ENCODE results near the gene RARG.

Gene RARG

DNA sequence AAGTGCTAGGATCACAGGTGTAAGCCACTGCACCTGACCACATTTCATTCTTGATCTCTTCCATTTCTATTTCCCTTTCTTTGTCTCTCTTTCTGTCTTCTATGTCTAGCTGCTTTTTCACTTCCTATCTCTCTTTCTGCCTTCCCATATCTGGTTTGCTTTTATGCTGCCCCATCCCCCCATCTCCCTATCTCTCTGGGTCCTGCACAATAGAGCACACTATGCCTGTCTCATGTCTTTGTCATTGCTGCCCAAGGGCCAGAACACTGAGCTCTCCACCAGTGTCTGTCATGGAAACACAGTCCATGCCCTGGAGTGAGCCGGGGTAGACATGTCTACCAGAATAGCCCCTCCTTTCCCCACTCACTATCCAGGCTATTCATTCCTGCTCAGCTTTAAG is 12.3 kb upstream of the RARG start:
- no peak for DNase-seq (ENCODE audit: low spot score)

DNA sequence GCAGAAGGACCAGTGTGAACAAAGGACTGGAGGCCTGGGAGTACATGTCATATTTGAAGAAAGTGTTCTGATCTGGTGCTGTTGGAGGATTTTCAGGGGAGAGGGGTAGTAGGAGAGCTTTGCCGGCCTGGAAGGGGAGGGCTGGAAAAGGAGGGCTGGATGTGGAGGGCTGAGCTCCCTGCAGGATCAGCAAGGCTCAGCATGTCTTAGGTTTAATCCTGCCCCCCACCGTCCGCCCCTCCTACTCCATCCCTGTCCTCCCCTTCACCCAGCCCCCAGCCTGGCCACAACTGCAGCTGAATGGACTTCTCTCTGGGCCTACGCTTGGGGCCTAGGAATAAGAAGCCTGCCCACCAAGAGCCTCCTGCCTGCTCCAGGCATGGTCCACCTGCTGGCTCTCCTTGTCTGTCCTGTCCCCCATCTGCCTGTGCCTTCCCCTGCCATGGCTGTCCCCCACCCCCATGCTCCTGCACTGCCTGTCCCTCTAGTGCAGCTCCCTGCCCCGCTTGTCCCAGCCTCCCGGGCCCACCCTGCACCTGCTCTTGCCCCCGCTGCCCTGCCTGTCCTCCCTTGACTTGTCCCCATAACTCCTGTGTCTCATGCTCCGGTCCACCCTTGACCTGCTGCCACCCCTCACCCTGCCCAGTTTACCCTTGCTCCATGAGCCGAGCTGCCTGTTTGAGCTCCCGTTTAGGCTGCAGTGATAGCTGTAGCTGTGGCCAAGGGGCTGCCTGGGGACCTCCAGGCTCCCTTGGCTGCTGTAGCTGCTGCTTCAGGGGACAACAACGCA is 9.8 kb upstream of the RARG start:
- DNase-seq (ENCODE audit: low spot score) = no peak

DNA sequence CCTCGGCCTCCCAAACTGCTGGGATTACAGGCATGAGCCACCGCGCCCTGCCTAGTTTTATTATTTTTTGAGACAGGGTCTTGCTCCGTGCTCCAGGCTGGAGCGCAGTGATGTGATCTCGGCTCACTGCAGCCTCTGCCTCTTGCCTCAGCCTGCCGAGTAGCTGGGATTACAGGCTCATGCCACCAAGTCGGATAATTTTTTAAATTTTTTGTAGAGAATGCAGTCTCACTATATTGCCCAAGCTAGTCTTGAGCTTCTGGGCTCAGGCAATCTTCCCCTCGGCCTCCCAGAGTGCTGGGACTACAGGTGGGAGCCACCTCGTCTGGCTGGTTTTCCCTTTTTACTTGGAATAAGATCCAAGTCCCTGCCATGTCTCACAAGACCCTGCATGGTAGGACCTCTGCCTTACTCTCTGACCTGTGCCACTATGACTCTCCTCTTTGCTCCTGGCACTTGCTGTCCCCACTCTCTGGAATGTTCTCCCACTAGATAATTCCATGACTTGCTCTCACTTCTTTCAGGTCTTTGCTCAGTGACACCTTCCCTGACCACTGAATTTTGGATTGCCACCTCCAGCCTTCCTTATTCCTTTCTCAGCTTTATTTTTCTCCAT is 7.7 kb upstream of the RARG start:
- no peak for DNase-seq (ENCODE audit: low spot score)

DNA sequence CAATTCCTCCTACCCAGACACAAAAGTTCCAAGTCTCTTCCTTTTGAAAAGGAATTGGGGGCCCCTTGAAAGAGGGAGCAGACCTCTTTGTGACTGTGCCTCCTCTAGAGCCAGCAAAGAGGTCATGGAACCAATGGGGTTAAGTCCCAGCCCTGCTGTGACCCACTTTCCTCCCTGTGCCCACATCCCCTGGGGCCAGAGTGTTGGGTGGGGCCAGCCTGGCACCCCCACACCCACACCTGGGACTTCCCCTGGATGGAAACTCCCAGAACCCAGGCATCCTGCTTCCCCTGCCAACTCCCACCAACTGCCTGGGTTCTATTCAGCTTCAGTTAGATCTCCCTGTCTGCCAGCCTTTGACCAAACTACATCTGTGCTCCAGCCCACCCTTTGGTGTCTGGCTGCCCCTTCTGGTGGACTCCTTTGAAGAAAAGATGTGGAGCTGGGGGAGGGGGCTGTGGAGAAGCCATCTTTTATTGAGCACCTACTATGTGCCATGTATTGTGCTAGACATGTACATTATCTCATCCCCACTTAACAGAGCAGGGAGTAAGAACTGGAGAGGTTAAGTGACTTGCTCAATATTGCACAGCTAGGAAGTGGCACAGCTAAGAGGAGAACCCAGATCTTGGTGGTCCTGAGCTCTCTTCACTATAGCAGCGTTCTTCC is 4.6 kb upstream of the RARG start:
- DNase-seq (ENCODE audit: low spot score) = no peak

DNA sequence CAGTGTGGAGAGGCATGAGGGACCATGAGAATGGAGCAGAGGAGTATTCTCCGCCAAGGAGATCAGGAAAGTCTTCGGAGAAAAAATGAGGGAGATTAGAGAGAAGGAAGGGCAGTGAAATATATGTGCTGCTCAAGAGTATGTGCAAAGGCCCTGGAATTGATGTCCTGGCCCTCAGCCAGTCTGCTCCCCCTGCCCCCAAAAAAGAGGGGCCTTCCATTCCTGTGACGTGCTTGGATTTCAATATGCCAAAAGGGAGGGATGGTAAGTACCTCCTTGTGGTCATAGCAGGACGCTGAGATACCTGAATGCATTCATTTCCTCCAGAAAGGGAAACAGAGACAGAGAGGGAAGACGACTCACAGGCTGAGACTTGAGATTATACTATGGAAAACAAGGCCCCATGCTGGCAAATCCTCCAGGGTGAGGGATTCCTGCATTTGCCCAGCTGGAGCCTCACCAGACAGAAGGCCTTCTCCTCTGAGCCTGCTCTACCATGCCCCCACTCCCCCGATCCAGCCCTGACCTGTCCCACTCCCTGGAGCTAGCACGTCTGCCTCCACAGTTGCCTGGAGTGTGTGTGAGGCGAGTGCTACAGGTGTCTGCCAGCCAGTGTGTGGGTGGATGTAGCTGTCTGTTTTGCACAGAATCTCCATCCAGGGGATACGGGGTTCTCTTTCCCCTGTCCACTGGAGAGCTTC is 3.9 kb upstream of the RARG start:
- DNase-seq (ENCODE audit: low spot score) = no peak

DNA sequence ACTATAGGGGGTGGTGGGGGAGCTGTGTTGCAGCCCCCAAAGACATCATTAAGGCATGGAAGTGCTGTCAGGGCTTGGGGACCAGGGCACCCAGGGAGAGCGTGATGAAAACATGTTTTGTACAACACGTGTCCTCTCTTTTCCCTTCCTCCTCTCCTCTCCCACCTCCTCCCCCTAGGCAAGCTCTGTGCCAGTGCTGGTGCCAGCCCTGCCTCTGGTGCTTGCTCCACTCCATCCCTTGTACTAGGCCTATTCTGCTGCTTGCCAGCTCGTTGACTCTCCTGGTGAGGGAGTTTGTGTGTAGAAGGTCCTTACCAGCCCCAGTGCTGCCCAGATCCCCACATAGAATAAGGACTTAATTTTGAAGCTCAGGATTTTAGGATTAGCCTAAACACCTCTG is 3.2 kb upstream of the RARG start:
- no peak for DNase-seq (ENCODE audit: low spot score)

DNA sequence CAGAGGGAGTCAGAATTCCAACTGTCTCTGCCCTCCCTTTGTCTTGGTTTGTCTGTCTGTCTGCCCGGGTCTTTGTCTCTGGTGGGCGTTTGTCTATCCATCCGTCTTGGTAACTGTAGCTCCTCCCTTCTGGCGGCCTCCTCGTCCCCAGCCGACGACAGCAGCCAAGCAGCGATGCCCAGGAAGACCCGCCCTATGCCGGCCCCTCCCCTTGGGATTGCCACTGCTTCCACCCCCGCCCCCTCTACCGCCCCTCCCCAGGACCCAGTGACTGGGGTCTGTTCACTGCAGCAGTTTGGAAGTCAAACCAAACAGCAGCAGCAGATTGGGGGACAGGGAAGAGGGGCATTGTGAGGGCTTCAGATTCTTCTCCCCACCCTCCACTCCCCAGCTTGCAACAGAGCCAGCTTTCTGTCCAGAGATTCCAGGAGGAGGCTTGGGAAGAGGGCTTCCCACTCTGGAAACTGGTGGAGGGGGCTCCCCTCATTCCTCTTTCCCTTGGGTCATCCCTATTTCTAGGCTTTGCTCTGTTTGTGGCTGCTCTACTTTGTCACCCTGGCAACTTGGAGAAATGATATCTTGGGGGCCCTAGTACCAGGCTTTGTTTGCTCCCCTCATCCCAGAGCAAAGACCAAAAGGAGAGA is 2.4 kb upstream of the RARG start:
- no peak for DNase-seq (ENCODE audit: low spot score)

DNA sequence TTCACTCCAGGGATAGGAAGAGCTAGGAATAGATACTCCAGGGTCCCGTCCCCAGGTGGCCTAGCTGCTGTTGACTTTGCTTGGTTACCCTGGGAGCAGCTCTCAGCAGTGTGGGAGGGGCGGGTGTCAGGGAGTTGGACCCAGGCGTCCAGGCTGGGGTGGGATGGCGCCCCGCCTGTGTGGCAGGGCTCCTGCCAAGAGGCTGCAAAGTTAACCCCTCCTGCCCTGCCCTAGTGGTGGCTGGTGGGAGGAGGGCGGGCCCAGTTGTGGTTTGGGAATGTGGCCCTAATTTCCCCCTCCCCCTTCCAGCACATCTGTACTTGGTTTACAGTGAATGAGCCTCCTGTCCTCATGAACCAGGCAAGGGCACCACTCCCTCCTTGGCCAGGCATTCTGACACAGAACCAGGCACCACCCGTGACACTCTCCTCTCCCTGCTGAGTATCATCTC is 1.7 kb upstream of the RARG start:
- no peak for DNase-seq (ENCODE audit: low spot score)

DNA sequence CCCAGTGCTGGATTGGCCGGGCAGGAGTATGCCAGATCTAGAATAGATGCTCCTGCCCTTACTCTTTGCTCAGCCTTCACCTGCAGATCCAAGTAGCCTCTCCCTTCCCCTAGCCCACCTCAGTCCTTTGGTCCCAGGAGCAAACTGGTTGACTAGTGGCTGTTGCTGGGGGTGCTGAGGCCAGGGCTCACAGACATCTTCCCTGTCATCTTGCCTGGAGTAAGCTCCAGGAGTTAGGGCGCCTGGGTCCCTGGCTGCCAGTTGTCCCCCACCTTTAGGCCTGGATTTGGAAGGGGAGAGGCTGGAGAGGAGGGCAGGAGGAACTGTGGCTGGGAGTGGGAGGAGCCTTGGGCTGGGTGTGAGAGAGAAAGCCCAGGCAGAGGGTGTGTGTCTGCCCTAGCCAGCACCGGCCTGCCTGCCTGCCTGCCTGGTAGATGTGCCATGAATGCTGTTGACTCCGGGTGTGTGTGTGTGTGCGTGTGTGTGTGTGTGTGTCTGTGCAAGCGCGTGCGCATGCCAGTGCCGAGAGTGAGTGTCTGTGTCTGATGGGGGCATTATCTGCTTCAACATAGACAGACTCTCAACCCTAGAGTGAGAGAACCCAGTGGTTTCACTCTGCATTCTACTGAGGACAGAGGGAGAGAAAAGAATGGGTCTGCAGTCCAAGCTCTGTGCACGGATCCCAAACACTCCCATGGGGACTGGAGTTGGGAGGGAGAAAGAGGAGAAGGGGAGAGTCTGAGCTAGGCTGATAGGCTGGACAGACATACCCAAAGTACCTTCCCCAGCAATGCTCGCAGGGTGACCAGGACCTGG is 845 bp upstream of the RARG start:
- no peak for DNase-seq (ENCODE audit: low spot score)

DNA sequence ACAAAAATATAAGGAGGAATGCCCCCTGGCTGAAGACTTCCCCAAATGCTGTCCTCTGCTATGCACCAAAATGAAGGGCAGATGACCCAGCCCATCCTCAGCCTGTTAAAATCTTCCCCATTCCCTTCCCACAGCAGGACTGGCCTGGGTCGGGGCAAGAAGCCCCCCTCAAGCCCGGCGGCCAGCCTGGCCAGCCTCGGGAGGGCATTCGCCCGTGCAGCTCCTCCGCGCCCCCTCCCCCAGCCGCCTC is 413 bp downstream of the RARG start:
- no peak for DNase-seq (ENCODE audit: low spot score)

DNA sequence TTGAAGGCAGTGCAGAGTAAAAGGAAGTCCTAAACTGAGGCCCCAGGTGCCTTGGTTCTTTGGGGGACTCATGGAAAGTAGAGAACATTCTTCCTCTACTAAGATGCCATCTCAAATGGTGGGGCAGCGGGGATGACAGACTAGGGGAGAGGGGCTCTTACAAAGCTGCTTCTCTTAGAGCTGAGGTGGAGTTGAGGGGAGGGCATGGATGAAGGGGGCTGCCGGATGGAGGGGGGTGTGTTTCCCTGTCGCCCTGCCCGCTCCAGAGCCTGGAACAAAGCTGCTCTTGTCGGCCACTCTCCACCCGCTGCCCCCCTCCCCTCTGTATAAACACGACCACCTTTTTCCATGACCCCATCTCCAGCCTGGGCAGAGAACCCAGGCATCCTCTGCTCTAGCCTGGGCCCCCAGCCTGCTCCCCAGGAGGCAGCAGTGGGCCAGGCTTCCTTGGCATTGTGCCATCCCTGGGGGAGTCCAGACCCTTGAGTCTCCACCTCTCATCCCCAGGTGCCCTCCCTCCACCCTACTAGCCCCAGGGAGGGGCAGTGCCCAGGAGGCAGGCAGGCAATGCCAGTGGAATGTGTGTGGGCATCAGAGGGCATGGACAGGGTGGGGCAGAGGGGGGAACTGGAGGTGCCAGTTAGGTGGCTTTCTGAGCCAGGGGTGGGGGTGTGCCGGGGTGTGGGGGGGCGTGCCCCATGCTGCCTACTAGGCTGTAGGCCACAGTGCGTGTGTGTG is 1.7 kb downstream of the RARG start:
- DNase-seq (ENCODE audit: low spot score) = no peak

DNA sequence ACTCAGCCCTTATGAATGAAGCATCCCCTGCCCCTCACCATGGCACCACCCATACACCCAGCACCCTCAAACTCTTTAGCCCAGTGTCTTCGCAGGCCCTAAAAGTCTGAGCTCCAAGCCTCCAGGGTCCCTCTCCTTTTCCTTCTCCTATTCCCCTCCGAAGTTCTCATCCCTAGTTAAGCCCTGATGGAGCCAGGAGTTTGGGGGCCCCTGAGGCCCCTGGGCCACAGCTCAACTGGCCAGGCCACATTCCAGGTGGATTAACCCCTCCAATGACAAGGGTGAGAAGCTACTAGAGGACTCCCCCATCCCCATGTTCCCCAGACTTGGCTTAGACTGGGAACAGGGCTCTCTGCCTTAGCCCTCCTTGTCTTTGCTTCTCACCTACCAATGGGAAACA is 2.6 kb downstream of the RARG start:
- no peak for DNase-seq (ENCODE audit: low spot score)

DNA sequence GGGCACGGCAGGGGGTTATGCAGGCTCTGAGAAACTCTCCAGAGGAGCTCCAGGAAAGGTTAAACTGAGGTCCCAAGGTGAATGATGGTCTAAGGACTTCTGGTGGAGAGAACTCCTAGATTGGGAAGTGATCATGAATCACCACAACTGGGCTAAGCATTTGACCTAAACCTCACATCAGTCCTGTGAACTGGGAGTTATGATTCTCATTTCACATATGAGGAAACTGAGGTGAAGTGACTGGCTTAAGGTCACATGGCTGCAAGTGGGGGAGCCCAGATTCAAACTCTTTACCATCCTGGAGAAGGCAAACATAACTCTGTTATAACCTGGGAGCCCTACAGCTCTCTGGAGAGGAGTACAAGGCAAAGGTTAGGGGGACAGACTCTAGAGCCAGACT is 4.2 kb downstream of the RARG start:
- DNase-seq (ENCODE audit: low spot score) = no peak

DNA sequence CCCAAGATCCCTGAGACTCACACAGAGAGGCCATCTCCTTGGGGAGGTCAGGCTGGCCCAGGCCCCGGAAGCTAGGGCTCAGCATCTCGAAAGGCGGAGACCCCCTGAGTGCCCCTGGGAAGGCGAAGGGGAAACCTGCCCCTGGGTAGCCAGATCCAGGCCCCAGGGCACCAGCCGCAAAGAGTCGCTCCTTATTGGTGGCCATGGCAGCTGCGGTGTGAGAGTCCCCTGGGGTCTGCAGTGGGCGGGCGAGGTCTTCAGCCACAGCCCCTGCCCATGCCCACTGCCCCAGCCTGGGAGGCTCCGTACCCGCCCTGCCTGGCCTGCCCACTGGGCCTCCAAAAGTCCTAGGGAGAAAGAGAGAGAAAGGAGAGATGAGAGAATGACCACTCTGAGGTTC is 4.7 kb downstream of the RARG start:
- DNase-seq (ENCODE audit: low spot score) = no peak

DNA sequence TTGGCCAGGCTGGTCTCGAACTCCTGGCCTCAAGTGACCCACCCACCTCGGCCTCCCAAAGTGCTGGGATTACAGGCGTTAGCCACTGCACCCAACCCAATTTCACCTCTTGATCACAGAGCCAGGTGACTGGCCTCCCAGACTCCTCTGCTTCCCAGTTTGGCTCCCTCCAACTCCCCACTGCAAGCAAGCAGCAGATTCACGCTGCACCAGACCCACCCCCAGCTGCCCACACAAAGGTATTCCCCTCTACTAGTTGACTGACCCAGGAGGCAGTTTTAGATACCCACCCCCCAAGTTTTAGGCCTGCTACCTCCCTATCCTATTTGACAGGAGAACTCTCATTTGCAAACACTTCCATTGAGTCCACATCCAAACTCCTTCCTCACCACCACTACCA is 5.2 kb downstream of the RARG start:
- no peak for DNase-seq (ENCODE audit: low spot score)

DNA sequence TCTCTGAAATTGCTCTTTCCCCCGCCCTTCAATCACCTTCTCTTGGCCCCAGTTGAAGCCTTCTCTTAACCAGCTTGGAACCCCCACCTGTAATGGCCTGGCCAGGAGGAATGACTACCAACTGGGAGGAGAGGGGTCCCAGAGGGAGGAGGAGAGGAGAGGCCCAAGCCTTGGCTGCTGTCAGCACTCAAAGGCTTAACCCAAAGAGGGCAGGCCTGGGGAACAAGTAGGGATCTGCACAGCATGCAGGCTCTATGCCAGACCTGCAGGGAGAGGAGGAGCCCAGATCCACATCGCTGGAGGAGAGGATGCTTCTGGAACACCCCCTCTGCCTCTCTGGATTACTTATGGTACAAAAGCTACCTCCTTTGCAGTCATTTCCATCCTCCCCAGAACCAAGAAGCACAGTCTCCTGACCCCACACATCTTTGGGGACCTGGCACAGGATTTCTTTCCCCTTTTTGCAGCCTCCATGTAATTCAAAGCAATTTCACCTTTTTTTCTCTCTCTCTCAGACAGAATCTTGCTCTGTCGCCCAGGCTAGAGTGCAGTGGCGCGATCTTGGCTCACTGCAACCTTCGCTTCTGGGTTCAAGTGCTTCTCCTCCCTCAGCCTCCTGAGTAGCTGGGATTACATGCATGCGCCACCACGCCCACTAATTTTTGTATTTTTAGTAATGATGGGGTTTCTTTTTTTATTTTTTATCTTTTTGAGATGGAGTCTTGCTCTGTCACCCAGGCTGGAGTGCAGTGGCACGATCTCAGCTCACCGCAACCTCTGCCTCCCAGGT is 6.2 kb downstream of the RARG start:
- DNase-seq (ENCODE audit: low spot score) = no peak

DNA sequence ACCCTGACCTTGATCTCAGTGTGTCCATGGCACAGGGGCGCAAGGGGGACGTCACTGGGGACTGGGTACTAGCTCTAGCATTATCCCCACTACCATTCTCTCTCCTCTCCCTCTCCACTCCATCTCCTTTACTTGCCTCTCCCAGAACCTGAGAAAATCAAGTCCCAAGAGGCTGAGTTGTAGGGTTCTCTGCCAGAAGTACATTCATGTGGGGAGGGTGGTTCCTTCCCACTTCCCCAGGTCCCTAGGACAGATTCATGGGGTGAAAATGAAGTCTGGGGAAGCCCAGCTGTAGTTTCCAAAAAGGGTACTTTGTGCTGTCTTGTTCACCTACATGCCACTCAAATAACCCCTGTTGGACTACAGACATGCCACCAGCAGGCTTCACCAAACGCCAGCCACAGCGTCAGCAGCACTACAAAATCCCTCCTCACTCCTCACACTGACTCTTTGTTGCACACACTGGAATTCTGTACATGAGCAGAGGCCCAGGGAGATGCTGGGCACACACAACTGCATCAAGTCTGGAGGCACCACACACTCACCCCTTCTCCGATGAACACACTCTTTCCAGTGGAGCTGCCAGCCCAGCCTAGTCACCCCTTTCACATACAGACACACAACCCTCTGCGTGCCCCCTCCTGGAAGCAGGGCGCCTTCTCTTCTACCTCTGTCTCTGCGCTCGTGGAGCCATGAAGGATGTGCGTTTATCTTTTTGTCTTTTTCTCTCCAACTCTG is 6.9 kb downstream of the RARG start:
- DNase-seq (ENCODE audit: low spot score) = no peak

DNA sequence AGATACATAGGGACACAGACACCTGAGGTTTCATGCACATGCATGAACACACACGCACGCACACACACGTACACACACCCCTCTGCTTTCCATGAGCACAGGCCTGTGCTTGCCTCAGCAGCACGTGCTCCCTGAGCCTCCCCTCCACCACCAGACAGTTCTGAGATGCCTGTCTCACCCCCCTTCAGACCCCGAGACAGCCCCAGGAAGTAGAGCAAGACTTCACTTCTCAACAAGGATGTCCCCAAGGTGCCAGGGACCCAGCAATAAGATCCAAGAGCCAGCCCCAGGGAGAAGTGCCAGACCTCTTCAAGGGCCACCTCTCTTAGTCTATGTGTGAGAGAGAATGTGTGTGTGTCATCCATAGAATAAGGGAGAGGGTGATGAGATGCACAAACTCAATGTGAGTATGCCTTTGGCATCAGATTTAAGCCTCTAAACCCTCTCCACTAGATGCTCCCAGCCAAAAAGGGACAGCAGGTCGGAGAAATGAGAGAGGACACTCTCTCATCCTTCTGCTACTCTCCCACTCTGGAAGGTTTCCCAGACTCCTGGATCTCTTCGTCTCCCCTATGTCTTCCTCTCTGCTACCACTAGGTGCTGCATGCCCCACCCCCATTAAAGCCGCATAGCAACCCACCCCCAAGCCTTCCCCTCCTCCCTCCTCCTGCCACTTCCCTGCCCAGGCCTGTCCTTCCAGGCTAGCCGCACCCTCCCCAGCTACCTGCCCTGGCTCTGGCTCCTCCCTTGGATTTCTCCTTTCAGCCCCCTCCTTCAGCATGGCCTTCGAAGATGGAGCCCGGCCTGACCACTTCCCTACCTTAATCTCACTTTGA is 7.7 kb downstream of the RARG start:
- DNase-seq (ENCODE audit: low spot score) = no peak

All from RKO (cell line).